Brain microvascular endothelial cell (primary cell): ENCODE measurements around the gene CLASP1.
"Not testable (repeated sequence)": the region's sequence is repeated elsewhere in the genome, so short reads cannot be mapped to it uniquely, and the experiment has no call there.

Source experiments
- DNase-seq: peaks from one replicate; pipeline ENCODE4 v3.0.0-alpha.2; 2020
- H3K27ac ChIP-seq: fragments of 250-450 bp; sonication (Bioruptor Pico); 2 replicates; pipeline ENCODE4 v1.5.1; 2020; ENCODE audit warnings: mild to moderate bottlenecking, moderate library complexity
- H3K27me3 ChIP-seq: fragments of 250-450 bp; sonication (Bioruptor Pico); replicated peaks from 2 replicates; pipeline ENCODE4 v1.5.1; 2020; ENCODE audit warnings: mild to moderate bottlenecking
- H3K36me3 ChIP-seq: fragments of 250-450 bp; sonication (Bioruptor Pico); replicated peaks from 2 replicates; pipeline ENCODE4 v1.5.1; 2020; ENCODE audit warnings: mild to moderate bottlenecking
- H3K4me3 ChIP-seq: 2 replicates; pipeline ENCODE4 v1.5.1; 2011; ENCODE audit warnings: low read depth, mild to moderate bottlenecking, control low read depth, low read length, moderate library complexity
- CTCF ChIP-seq: IDR thresholded peaks from 2 replicates; pipeline ENCODE4 v1.5.1; 2011; ENCODE audit warnings: low read depth, mild to moderate bottlenecking, moderate library complexity, low read length, control low read depth, inconsistent platforms; ENCODE audit errors: missing control alignments
- in situ Hi-C: cut with HindIII; loops from 2 replicates; pipeline ENCODE4 v1.10.0; 2017; ENCODE audit warnings: low sequenced_read_pairs, low pct_ligation_motif_present

The CLASP1 gene

GRCh38 chr2:121565389-121566250, 83.6 kb downstream of the CLASP1 start:
- TF ChIP-seq CTCF: no peak
- Histone ChIP-seq H3K27ac (no peak overlapping the region), H3K27me3 (no peaks in the 10 kb centered on the region), H3K4me3 (no peak overlapping the region), H3K36me3 (no peaks in the 10 kb centered on the region)
- DNase-seq: no peak
- in situ Hi-C loops: no loop called here

- Histone ChIP-seq H3K27me3 (no peaks in the 10 kb centered on the region), H3K36me3 (no peaks in the 10 kb centered on the region), H3K27ac (no peak overlapping the region), H3K4me3 (no peak overlapping the region)
- no peak for DNase-seq
- in situ Hi-C loops: no loop called here
- TF ChIP-seq CTCF: no peak
Measured at GRCh38 chr2:121564905-121565304, 84.4 kb downstream of the CLASP1 start.

- H3K4me3 ChIP-seq, H3K36me3 ChIP-seq, in situ Hi-C loops, DNase-seq, H3K27ac ChIP-seq, H3K27me3 ChIP-seq: not testable (repeated sequence)
Measured at GRCh38 chr2:121563754-121564153, 85.5 kb downstream of the CLASP1 start.

GRCh38 chr2:121562269-121563176, 86.7 kb downstream of the CLASP1 start:
- no peaks in the 10 kb centered on the region for H3K27me3 ChIP-seq
- H3K36me3 ChIP-seq: no peaks in the 10 kb centered on the region
- no peak overlapping the region for H3K4me3 ChIP-seq
- H3K27ac ChIP-seq: no peak overlapping the region
- DNase-seq: no peak
- in situ Hi-C loops: no loop called here
- no peak for TF ChIP-seq CTCF

- peak; percentile 9 for DNase-seq
- in situ Hi-C loops: no loop called here
- Histone ChIP-seq H3K27me3 (no peaks in the 10 kb centered on the region), H3K27ac (no peak overlapping the region), H3K4me3 (no peak overlapping the region), H3K36me3 (no peaks in the 10 kb centered on the region)
- no peak for TF ChIP-seq CTCF
Measured at GRCh38 chr2:121561617-121562268, 87.5 kb downstream of the CLASP1 start.

GRCh38 chr2:121558329-121558728, 90.9 kb downstream of the CLASP1 start:
- TF ChIP-seq CTCF: no peak
- DNase-seq: no peak
- Histone ChIP-seq H3K36me3 (no peaks in the 10 kb centered on the region), H3K27ac (no peak overlapping the region), H3K4me3 (no peak overlapping the region), H3K27me3 (no peaks in the 10 kb centered on the region)
- in situ Hi-C loops: no loop called here
